ENCODE data around the gene LGALS1.

- no peak for TF ChIP-seq CTCF (conservative IDR thresholded peaks at IDR 0.05; ENCODE audit: low read depth, low read length)
- no peak for TF ChIP-seq EZH2 (IDR thresholded peaks at IDR 0.05; ENCODE audit: borderline replicate concordance, low read depth, low read length, poor library complexity, severe bottlenecking)
Observed at GRCh38 chr22:37715760-37716159, 40.3 kb downstream of the LGALS1 start.

All from A673 (cell line).